HepG2 (cell line): ENCODE results near the gene PCBP1. TPM values are rescaled to one million over a fixed set of nuclear protein-coding genes. Genes with fewer than 3 reads are reported as not detected.

Source experiments
- ATAC-seq: fragments of 200-7000 bp; cut with Tn5 transposase; 3 replicates; pipeline ENCODE4 v1.9.1; 2020; ENCODE audit warnings: mild to moderate bottlenecking, moderate library complexity
- BruUV-seq: library from RNA; stranded (reverse); fragments of 400-500 nt; replicated peaks from 2 replicates; lab custom pipeline; 2021; lab: Mats Ljungman, UMichigan
- CTCF ChIA-PET: fragments of 300-600 bp; formaldehyde crosslinking; extraction: SDS; loops from one replicate; lab custom pipeline; 2021; ENCODE audit warnings: low total read pairs, inconsistent platforms, low intra/inter-chr PET ratio; lab: Yijun Ruan, JAX
- POLR2A ChIA-PET: fragments of 350-600 bp; sonication (Branson Sonifier 250); formaldehyde crosslinking; loops from one replicate; lab custom pipeline; 2020; ENCODE audit warnings: antibody characterized with exemption, inconsistent platforms; lab: Yijun Ruan, JAX
- DNase-seq: peaks from one replicate; pipeline ENCODE4 v3.0.0-alpha.2; 2015; ENCODE audit warnings: low spot score
- FAIRE-seq: peaks from 3 replicates; lab custom pipeline; 2011; peaks lifted over from hg19 to GRCh38; lab: Jason Lieb, UNC
- H2AFZ ChIP-seq: one replicate; pipeline ENCODE4 v1.6.1; 2011; ENCODE audit warnings: low read length, inconsistent platforms
- H3K27ac ChIP-seq: fragments of 300-600 bp; 3 replicates; pipeline ENCODE4 v1.8.0; 2011; ENCODE audit warnings: mixed run types, mild to moderate bottlenecking, mixed read lengths, low read length, inconsistent platforms; ENCODE audit not compliant: insufficient read depth; ENCODE audit errors: extremely low read length
- H3K27me3 ChIP-seq, 2 experiments: fragments of 200-600 bp in 1 of 2; 2 replicates in 1 of 2; 3 replicates in 1 of 2; pipeline versions ENCODE4 v1.6.0 to v1.8.0; 2011; ENCODE audit warnings: low read length in 2 of 2, mild to moderate bottlenecking in 2 of 2, moderate library complexity in 2 of 2, inconsistent platforms in 1 of 2; ENCODE audit not compliant: insufficient read depth in 2 of 2, control insufficient read depth in 1 of 2
- H3K36me3 ChIP-seq, 2 experiments: fragments of 200-600 bp in 1 of 2; replicated peaks in 1 of 2; 2 replicates in 1 of 2; 3 replicates in 1 of 2; pipeline versions ENCODE4 v1.5.1 to v1.8.0; 2011; ENCODE audit warnings: low read length in 2 of 2, inconsistent platforms in 1 of 2; ENCODE audit not compliant: insufficient read depth in 2 of 2, control insufficient read depth in 1 of 2
- H3K4me1 ChIP-seq: 2 replicates; pipeline ENCODE4 v1.5.1; 2012; ENCODE audit warnings: low read length, inconsistent platforms; ENCODE audit not compliant: insufficient read depth
- H3K4me2 ChIP-seq: 2 replicates; pipeline ENCODE4 v1.6.0; 2011; ENCODE audit warnings: low read depth, low read length, inconsistent platforms
- H3K4me3 ChIP-seq, 3 experiments: fragments of 200-600 bp in 1 of 3; sonication (generic), shearing (Covaris generic) in 1 of 3; replicated peaks in 1 of 3; 2 replicates each; pipeline ENCODE4 v1.5.1; 2011 to 2016; ENCODE audit warnings: low read length in 3 of 3, inconsistent platforms in 2 of 3, low read depth in 2 of 3, mild to moderate bottlenecking in 2 of 3, control low read depth in 1 of 3, mixed read lengths in 1 of 3; ENCODE audit not compliant: insufficient read depth in 1 of 3
- H3K79me2 ChIP-seq: one replicate; pipeline ENCODE4 v1.6.1; 2011; ENCODE audit warnings: low read length, inconsistent platforms; ENCODE audit not compliant: insufficient read depth
- H3K9ac ChIP-seq: 2 replicates; pipeline ENCODE4 v1.6.0; 2011; ENCODE audit warnings: mild to moderate bottlenecking, low read depth, low read length, inconsistent platforms; ENCODE audit not compliant: insufficient read depth
- H3K9me3 ChIP-seq: 2 replicates; pipeline ENCODE4 v1.5.1; 2012; ENCODE audit warnings: mild to moderate bottlenecking, low read length
- H4K20me1 ChIP-seq: 2 replicates; pipeline ENCODE4 v1.6.0; 2011; ENCODE audit warnings: inconsistent platforms, mild to moderate bottlenecking, low read length, moderate library complexity; ENCODE audit not compliant: insufficient read depth
- CHCHD3 ChIP-seq: sonication (generic); formaldehyde crosslinking; IDR thresholded peaks from 2 replicates; pipeline ENCODE4 v1.8.0; 2022; ENCODE audit warnings: mild to moderate bottlenecking, missing genetic modification reagents, moderate library complexity
- FOXA1 ChIP-seq, 2 experiments: fragments of 450-650 bp in 1 of 2; sonication (generic) in 1 of 2; formaldehyde crosslinking in 1 of 2; IDR thresholded peaks; 2 replicates each; pipeline versions ENCODE4 v1.4.0 to v1.6.1; 2016 to 2020; ENCODE audit warnings: missing genetic modification reagents in 1 of 2
- FOXA3 ChIP-seq: IDR thresholded peaks from 2 replicates; pipeline ENCODE4 v1.6.1; 2016; ENCODE audit warnings: missing genetic modification reagents, missing compliant biosample characterization
- KDM3A ChIP-seq: IDR thresholded peaks from 2 replicates; pipeline ENCODE4 v1.6.1; 2018; ENCODE audit warnings: low read depth, missing compliant biosample characterization
- NAIF1 ChIP-seq: sonication (generic); formaldehyde crosslinking; IDR thresholded peaks from 2 replicates; pipeline ENCODE4 v1.5.0; 2020; ENCODE audit warnings: mild to moderate bottlenecking, missing genetic modification reagents, borderline replicate concordance
- NR3C1 ChIP-seq: sonication (generic); formaldehyde crosslinking; IDR thresholded peaks from 2 replicates; pipeline ENCODE4 v1.4.0; 2020; ENCODE audit warnings: missing genetic modification reagents
- SAP130 ChIP-seq: IDR thresholded peaks from 2 replicates; pipeline ENCODE4 v1.6.1; 2016; ENCODE audit warnings: low read depth
- SOX13 ChIP-seq, 3 experiments: fragments of 450-650 bp in 1 of 3; sonication (generic) in 1 of 3; formaldehyde crosslinking in 1 of 3; IDR thresholded peaks in 2 of 3; conservative IDR thresholded peaks in 1 of 3; 2 replicates each; pipeline versions ENCODE4 v1.5.0 to v1.6.1; 2016 to 2020; ENCODE audit warnings: antibody characterized with exemption in 1 of 3, mild to moderate bottlenecking in 1 of 3, missing compliant biosample characterization in 1 of 3, missing genetic modification reagents in 1 of 3, moderate library complexity in 1 of 3
- SOX5 ChIP-seq: IDR thresholded peaks from 2 replicates; pipeline ENCODE4 v1.6.1; 2016; ENCODE audit warnings: borderline replicate concordance
- ZNF3 ChIP-seq: IDR thresholded peaks from 2 replicates; pipeline ENCODE4 v1.7.0; 2017; ENCODE audit warnings: inconsistent platforms
- ZNF558 ChIP-seq: sonication (generic); formaldehyde crosslinking; IDR thresholded peaks from 2 replicates; pipeline ENCODE4 v1.9.0; 2022; ENCODE audit warnings: mild to moderate bottlenecking, missing genetic modification reagents, borderline replicate concordance
- ZNF614 ChIP-seq: IDR thresholded peaks from 2 replicates; pipeline ENCODE4 v1.6.1; 2018; ENCODE audit warnings: missing biosample characterization, missing genetic modification reagents, inconsistent platforms, borderline replicate concordance
- ZNF7 ChIP-seq: IDR thresholded peaks from 2 replicates; pipeline ENCODE4 v1.6.1; 2016; ENCODE audit warnings: missing biosample characterization, missing genetic modification reagents
- ZSCAN21 ChIP-seq: sonication (generic); formaldehyde crosslinking; IDR thresholded peaks from 2 replicates; pipeline ENCODE4 v1.8.0; 2022; ENCODE audit warnings: mild to moderate bottlenecking, missing genetic modification reagents, moderate library complexity, borderline replicate concordance
- ZSCAN22 ChIP-seq: sonication (generic); formaldehyde crosslinking; IDR thresholded peaks from 2 replicates; pipeline ENCODE4 v1.4.0; 2020; ENCODE audit warnings: mild to moderate bottlenecking, missing genetic modification reagents
- WGBS: methylation state at CpG from one replicate; pipeline ENCODE4 v1.1.6; 2017; ENCODE audit warnings: low lambda C conversion rate; 5-methylcytosine and 5-hydroxymethylcytosine counted together
- in situ Hi-C: cut with HindIII; loops from 2 replicates; pipeline ENCODE4 v1.10.0; 2017; ENCODE audit warnings: low pct_unique_long_range_greater_than_20kb; ENCODE audit not compliant: extremely low pct_ligation_motif_present
- intact Hi-C: fragments of 100-400 bp; cut with micrococcal nuclease; formaldehyde crosslinking; loops from one replicate; pipeline ENCODE4 v1.10.0; 2022; ENCODE audit not compliant: unreplicated experiment
- polyA plus RNA-seq, 8 experiments: library from polyadenylated mRNA; depleted of rRNA in 3 of 8; stranded (reverse) in 7 of 8; unstranded in 1 of 8; fragments of >200 nt; fragmentation: Illumina TruSeq in 4 of 8; extraction: Trizol in 4 of 8; gene quantifications; 2 replicates each; pipeline versions ENCODE4 v1.2.1 to v1.2.3, GENCODE V29; 2011 to 2016; ENCODE audit warnings: low read depth in 4 of 8, missing spikeins in 1 of 8, mixed read lengths in 1 of 8; ENCODE audit not compliant: insufficient read depth in 1 of 8
- total RNA-seq, 5 experiments: library from RNA; depleted of rRNA; stranded (reverse); fragments of >200 nt; fragmentation: Illumina TruSeq; extraction: Trizol; gene quantifications; 2 replicates each; pipeline ENCODE4 v1.2.3, GENCODE V29; 2016; ENCODE audit warnings: low read depth in 1 of 5
- TF ChIP-seq, protein P1 (sequence below): sonication (generic); formaldehyde crosslinking; IDR thresholded peaks from 2 replicates; pipeline ENCODE4 v1.5.0; 2020; ENCODE audit warnings: missing genetic modification reagents
- TF ChIP-seq, protein P2 (sequence below): sonication (generic); formaldehyde crosslinking; IDR thresholded peaks from 2 replicates; pipeline ENCODE4 v1.4.0; 2020; ENCODE audit warnings: missing genetic modification reagents

The PCBP1 gene
- total and polyA plus RNA-seq, 2 of the 13 experiments (the other 11 are each of a cell fraction or from before 2014, with no cell fraction given) = 32.0 to 137 TPM

DNA sequence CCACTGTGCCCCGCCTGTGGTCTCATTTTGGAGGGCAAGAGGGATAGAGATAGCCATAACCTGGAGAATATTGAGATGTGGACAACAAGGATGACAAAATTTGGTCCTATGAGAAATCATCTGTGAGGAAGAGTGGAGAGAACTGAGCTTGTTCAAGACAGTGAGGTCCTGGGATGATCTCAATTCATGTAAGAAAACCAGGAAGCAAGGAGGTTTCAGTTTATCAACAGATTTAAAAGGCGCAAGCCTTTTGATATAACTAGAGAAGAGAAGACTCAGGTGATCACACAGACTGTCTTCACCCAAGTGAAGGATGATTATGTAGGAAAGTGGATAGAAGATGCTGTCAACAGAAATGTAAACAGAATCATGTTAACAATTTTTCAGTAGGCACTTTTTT lies 39.1 kb downstream of the PCBP1 start (continued):
- no peak for TF ChIP-seq NR3C1 (CRISPR knock-in tag)
- no peak for TF ChIP-seq ZNF558
- TF ChIP-seq ZNF3 (CRISPR knock-in tag) = no peak
- TF ChIP-seq, protein P1, sequence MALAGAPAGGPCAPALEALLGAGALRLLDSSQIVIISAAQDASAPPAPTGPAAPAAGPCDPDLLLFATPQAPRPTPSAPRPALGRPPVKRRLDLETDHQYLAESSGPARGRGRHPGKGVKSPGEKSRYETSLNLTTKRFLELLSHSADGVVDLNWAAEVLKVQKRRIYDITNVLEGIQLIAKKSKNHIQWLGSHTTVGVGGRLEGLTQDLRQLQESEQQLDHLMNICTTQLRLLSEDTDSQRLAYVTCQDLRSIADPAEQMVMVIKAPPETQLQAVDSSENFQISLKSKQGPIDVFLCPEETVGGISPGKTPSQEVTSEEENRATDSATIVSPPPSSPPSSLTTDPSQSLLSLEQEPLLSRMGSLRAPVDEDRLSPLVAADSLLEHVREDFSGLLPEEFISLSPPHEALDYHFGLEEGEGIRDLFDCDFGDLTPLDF (CRISPR knock-in tag) = no peak
- no peak for TF ChIP-seq NAIF1 (CRISPR knock-in tag)

DNA sequence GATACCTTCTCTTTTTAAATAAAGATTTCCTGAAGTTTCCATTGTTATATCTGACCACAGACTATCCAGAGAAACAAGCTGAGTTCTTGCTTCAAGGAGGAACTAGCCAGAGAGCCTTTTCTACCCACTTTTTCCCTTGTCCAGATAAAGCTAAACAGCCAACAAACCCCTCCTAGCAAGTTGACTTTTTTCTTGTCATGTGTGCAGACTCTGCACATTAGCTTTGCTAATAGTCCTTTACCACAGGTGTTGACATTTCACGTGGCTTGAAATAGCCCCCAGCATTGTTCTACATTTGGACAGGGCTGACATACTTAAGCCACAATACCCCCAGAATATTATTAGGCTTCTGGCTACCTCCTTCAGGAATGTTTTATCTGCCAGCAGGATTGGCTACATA lies 40.7 kb downstream of the PCBP1 start:
- H3K27ac ChIP-seq = peak overlapping the region; percentile 33
- CTCF ChIA-PET = no interaction called here
- no peak for FAIRE-seq

More for the DNA sequence above, 40.7 kb downstream of the PCBP1 start:
- H3K27me3 ChIP-seq = no peaks in the 10 kb centered on the region
- POLR2A ChIA-PET = interaction anchor here (1.1 to 4.2 kb wide), 3 partner anchors 20 to 41 kb away, joined by 3 to 17 read pairs (median 4); partner anchors contain the start of gene PCBP1
- peak overlapping the region; percentile 4 for H2AFZ ChIP-seq
- 0 out of 2 replicates have a peak overlapping the region, but pooled peaks have one; percentile 10 for H3K4me2 ChIP-seq
- peaks cover 47% of the 10 kb centered on the region for H3K4me1 ChIP-seq
- intact Hi-C loops = no loop called here
- H4K20me1 ChIP-seq = no peaks in the 10 kb centered on the region
- H3K79me2 ChIP-seq = peaks cover 6% of the 10 kb centered on the region
- no peak overlapping the region for H3K4me3 ChIP-seq
- no peaks in the 10 kb centered on the region for H3K36me3 ChIP-seq
- no TSS peak for BruUV-seq
- no peak overlapping the region for H3K9ac ChIP-seq
- in situ Hi-C loops = no loop called here
- TF ChIP-seq ZNF7 (CRISPR knock-in tag) (peak; percentile 74; the same call in 1 of the 2 replicates), SOX13 (IDR thresholded peaks at IDR 0.05) (no peak), SOX13 (CRISPR knock-in tag; conservative IDR thresholded peaks at IDR 0.05 in 1 of 2, IDR thresholded peaks at IDR 0.05 in 1 of 2) (peak in 1 of 2 experiments; percentile 65; a peak in 2 of 4 replicates), ZSCAN22 (CRISPR knock-in tag) (no peak), CHCHD3 (CRISPR knock-in tag) (no peak), SAP130 (CRISPR knock-in tag) (peak; percentile 12; the same call in 1 of the 2 replicates), FOXA3 (CRISPR knock-in tag) (0 out of 2 replicates have a peak, but pooled peaks have one; percentile 32), ZNF614 (CRISPR knock-in tag) (0 out of 2 replicates have a peak, but pooled peaks have one; percentile 18), KDM3A (CRISPR knock-in tag) (no peak), FOXA1 (IDR thresholded peaks at IDR 0.05) (no peak), FOXA1 (CRISPR knock-in tag; IDR thresholded peaks at IDR 0.05) (peak; percentile 31; the same call in 1 of the 2 replicates), ZSCAN21 (CRISPR knock-in tag) (no peak), SOX5 (0 out of 2 replicates have a peak, but pooled peaks have one; percentile 33)
- TF ChIP-seq, protein P2, sequence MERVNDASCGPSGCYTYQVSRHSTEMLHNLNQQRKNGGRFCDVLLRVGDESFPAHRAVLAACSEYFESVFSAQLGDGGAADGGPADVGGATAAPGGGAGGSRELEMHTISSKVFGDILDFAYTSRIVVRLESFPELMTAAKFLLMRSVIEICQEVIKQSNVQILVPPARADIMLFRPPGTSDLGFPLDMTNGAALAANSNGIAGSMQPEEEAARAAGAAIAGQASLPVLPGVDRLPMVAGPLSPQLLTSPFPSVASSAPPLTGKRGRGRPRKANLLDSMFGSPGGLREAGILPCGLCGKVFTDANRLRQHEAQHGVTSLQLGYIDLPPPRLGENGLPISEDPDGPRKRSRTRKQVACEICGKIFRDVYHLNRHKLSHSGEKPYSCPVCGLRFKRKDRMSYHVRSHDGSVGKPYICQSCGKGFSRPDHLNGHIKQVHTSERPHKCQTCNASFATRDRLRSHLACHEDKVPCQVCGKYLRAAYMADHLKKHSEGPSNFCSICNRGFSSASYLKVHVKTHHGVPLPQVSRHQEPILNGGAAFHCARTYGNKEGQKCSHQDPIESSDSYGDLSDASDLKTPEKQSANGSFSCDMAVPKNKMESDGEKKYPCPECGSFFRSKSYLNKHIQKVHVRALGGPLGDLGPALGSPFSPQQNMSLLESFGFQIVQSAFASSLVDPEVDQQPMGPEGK = 0 out of 2 replicates have a peak, but pooled peaks have one; percentile 25
- DNase-seq (no peak), ATAC-seq (no peak)
- WGBS = 14% methylated on average over 1 of the region's 1 CpG
- H3K9me3 ChIP-seq = no peaks in the 10 kb centered on the region
